NCI-H1092 (cell line): Measurements from ENCODE around the gene RTN4RL2.

ENCODE experiments used
- DNase-seq: peaks from one replicate; lab custom pipeline; 2025; lab: John Stamatoyannopoulos, UW

The RTN4RL2 gene

GRCh38 chr11:57460022-57460757, at the start of gene RTN4RL2:
TSS of gene RTN4RL2 (plus strand) at chr11:57460528. CDS start at chr11:57460866, 338 bp downstream.
- DNase-seq, result no peak

- DNase-seq, result no peak
Measured at GRCh38 chr11:57413681-57414080, 46.6 kb upstream of the RTN4RL2 start.

- DNase-seq, result no peak
Measured at GRCh38 chr11:57414612-57415212, 45.6 kb upstream of the RTN4RL2 start.

GRCh38 chr11:57416436-57416835, 43.9 kb upstream of the RTN4RL2 start:
- no peak for DNase-seq

GRCh38 chr11:57417056-57417455, 43.3 kb upstream of the RTN4RL2 start:
- DNase-seq, result no peak

GRCh38 chr11:57418131-57418530, 42.2 kb upstream of the RTN4RL2 start:
- no peak for DNase-seq

GRCh38 chr11:57419146-57419545, 41.2 kb upstream of the RTN4RL2 start:
- DNase-seq, result no peak

- no peak for DNase-seq
Measured at GRCh38 chr11:57421066-57421465, 39.3 kb upstream of the RTN4RL2 start.

- DNase-seq, result no peak
Measured at GRCh38 chr11:57421805-57422204, 38.5 kb upstream of the RTN4RL2 start.

GRCh38 chr11:57422669-57423068, 37.7 kb upstream of the RTN4RL2 start:
- DNase-seq, result no peak

- DNase-seq, result no peak
Measured at GRCh38 chr11:57424137-57424791, 36.1 kb upstream of the RTN4RL2 start.

GRCh38 chr11:57424792-57425564, 35.4 kb upstream of the RTN4RL2 start:
- no peak for DNase-seq

- no peak for DNase-seq
Measured at GRCh38 chr11:57425565-57426438, 34.5 kb upstream of the RTN4RL2 start.

- no peak for DNase-seq
Measured at GRCh38 chr11:57426439-57426928, 33.8 kb upstream of the RTN4RL2 start.

- peak; percentile 21 for DNase-seq
Measured at GRCh38 chr11:57426929-57427726, 33.2 kb upstream of the RTN4RL2 start, which contains the start of gene SLC43A3. TSS of gene SLC43A3 (minus strand) at chr11:57427121. CDS start at chr11:57426172, 949 bp downstream.

GRCh38 chr11:57427727-57428082, 32.6 kb upstream of the RTN4RL2 start:
- DNase-seq, result no peak

- no peak for DNase-seq
Measured at GRCh38 chr11:57428643-57429042, 31.7 kb upstream of the RTN4RL2 start.

- no peak for DNase-seq
Measured at GRCh38 chr11:57429946-57430345, 30.4 kb upstream of the RTN4RL2 start.

- DNase-seq, result no peak
Measured at GRCh38 chr11:57430952-57431351, 29.4 kb upstream of the RTN4RL2 start.

- no peak for DNase-seq
Measured at GRCh38 chr11:57432149-57432561, 28.2 kb upstream of the RTN4RL2 start.
